ES-I3 (cell line): Measurements from ENCODE around the gene SLC6A11.

Experiments
- H3K36me3 ChIP-seq: 2 replicates; pipeline ENCODE4 v1.6.1; 2013; ENCODE audit warnings: mild to moderate bottlenecking, low read length, control low read depth, moderate library complexity; ENCODE audit not compliant: insufficient read depth
- H3K4me1 ChIP-seq: 2 replicates; pipeline ENCODE4 v1.6.1; 2013; ENCODE audit warnings: mild to moderate bottlenecking, control low read depth, low read length; ENCODE audit not compliant: insufficient read depth
- H3K9ac ChIP-seq: 2 replicates; pipeline ENCODE4 v1.6.1; 2013; ENCODE audit warnings: low read depth, mild to moderate bottlenecking, low read length, moderate library complexity
- H3K9me3 ChIP-seq: 2 replicates; pipeline ENCODE4 v1.6.1; 2013; ENCODE audit warnings: mild to moderate bottlenecking, low read length, moderate library complexity; ENCODE audit not compliant: control insufficient read depth, insufficient read depth

The SLC6A11 gene

GRCh38 chr3:10841100-10841499, 25.1 kb downstream of the SLC6A11 start:
- Histone ChIP-seq H3K9me3 (no peaks in the 10 kb centered on the region), H3K9ac (no peak overlapping the region), H3K36me3 (no peaks in the 10 kb centered on the region), H3K4me1 (no peaks in the 10 kb centered on the region)

DNA sequence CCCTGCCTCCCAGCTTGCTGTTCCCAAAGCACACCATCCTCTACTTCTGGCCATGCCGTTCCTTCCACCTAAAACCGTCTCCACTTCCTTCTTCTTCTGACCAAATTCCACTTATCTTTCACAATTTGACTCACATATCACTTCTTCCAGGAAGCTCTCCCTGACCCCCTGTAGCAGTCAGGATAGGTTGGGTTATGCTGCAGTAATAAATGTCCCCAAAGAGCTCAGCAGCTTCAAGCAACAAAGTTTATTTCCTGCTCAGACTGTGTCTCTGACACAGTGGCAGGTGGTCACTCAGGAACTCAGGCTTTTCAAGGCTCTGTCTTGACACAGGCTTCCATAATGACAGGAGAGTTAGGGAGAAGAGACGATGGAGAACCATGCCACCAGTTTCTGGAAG, 27.4 kb downstream of the SLC6A11 start:
- no peaks in the 10 kb centered on the region for H3K4me1 ChIP-seq

GRCh38 chr3:10845001-10845761, 29.2 kb downstream of the SLC6A11 start:
- Histone ChIP-seq H3K9ac (no peak overlapping the region), H3K9me3 (no peaks in the 10 kb centered on the region), H3K4me1 (no peaks in the 10 kb centered on the region), H3K36me3 (no peaks in the 10 kb centered on the region)

More for the DNA sequence above, 27.4 kb downstream of the SLC6A11 start:
- Histone ChIP-seq H3K36me3 (no peaks in the 10 kb centered on the region), H3K9ac (no peak overlapping the region), H3K9me3 (no peaks in the 10 kb centered on the region)

GRCh38 chr3:10845839-10846656, 30.0 kb downstream of the SLC6A11 start:
- no peaks in the 10 kb centered on the region for H3K4me1 ChIP-seq
- H3K36me3 ChIP-seq, result no peaks in the 10 kb centered on the region
- H3K9me3 ChIP-seq, result no peaks in the 10 kb centered on the region
- no peak overlapping the region for H3K9ac ChIP-seq

DNA sequence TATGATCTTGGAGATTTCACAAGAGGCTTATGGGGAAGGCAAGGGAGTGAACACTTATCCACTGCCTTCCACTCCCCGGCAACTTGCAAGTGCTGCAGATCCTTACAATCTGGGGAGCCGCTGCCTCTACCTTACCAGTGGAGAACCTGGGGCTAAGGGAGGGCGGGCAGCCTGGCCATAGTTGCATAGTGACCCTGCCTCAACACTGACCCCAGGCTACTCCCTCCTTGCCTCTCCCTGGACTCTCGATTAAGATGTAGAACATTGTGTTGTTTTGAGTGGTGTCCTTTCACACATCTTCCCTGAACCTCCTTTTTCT, 30.6 kb downstream of the SLC6A11 start:
- Histone ChIP-seq H3K9me3 (no peaks in the 10 kb centered on the region), H3K9ac (no peak overlapping the region), H3K36me3 (no peaks in the 10 kb centered on the region), H3K4me1 (no peaks in the 10 kb centered on the region)

- H3K36me3 ChIP-seq, result no peaks in the 10 kb centered on the region
- H3K4me1 ChIP-seq, result no peaks in the 10 kb centered on the region
- H3K9ac ChIP-seq, result no peak overlapping the region
- no peaks in the 10 kb centered on the region for H3K9me3 ChIP-seq
Measured at GRCh38 chr3:10848261-10848660, 32.2 kb downstream of the SLC6A11 start.

DNA sequence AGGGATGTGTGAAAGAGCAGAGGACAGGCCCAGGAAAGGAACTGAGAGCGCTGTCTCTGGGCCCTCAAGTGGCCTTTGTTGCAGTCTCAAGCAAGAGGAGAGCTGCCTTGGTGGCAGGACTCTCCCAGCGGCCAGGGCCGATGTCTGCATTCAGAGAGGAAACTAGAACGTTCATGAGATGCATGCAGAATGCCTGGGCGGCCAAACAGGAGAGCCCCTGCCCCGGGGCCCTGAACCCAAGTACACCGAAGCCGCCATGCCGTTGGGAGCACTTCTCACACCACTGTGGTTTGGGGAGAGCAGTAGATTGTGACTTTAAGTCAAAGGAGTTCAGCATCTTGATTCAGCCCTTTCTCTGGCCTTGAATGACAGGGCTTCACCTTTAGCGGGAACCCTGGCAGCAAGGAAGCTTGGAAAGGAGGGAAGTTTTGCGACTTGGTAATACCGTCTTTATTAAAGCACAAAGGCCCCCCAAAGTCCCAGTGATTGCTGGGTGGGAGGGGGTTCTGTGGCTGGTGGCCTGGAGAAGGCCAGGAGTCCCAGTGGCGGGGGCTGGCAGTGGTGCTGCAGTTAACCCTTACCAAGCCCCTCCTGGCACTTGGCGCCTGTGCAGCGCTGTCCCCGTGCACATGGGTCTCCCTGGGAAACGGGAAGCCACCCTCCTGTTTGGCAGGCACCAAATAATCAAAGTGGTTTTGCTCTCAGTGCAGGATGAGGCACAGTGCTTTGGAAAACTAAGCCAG, 36.2 kb downstream of the SLC6A11 start:
- H3K4me1 ChIP-seq, result no peaks in the 10 kb centered on the region
- no peaks in the 10 kb centered on the region for H3K36me3 ChIP-seq
- no peaks in the 10 kb centered on the region for H3K9me3 ChIP-seq
- H3K9ac ChIP-seq, result no peak overlapping the region

GRCh38 chr3:10855083-10855870, 39.2 kb downstream of the SLC6A11 start:
- H3K36me3 ChIP-seq, result no peaks in the 10 kb centered on the region

GRCh38 chr3:10855871-10856662, 40.0 kb downstream of the SLC6A11 start:
- Histone ChIP-seq H3K36me3 (no peaks in the 10 kb centered on the region), H3K9me3 (no peaks in the 10 kb centered on the region), H3K4me1 (no peaks in the 10 kb centered on the region), H3K9ac (no peak overlapping the region)

More at GRCh38 chr3:10855083-10855870, 39.2 kb downstream of the SLC6A11 start:
- H3K9ac ChIP-seq, result no peak overlapping the region
- no peaks in the 10 kb centered on the region for H3K4me1 ChIP-seq
- H3K9me3 ChIP-seq, result no peaks in the 10 kb centered on the region

DNA sequence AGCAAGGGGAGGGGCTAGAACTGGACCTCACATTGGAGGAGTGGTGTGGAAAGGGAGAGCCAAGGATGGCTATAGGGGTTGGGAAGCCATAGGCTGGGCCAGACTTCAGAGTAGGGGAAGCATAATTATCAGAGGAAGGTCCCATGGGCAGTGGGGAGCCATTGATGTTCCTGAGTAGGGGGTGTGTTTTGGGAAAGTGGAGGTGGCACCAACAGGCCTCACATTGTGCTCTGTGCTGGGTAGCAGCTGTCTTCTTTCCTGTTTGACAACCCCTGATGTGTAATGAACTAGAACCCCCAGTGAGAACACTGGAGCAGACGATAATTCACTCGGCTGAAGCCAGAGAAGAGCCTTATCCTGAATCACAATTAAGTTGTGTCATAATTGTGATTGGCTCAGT, 41.2 kb downstream of the SLC6A11 start:
- Histone ChIP-seq H3K4me1 (no peaks in the 10 kb centered on the region), H3K9me3 (no peaks in the 10 kb centered on the region), H3K9ac (no peak overlapping the region), H3K36me3 (no peaks in the 10 kb centered on the region)

DNA sequence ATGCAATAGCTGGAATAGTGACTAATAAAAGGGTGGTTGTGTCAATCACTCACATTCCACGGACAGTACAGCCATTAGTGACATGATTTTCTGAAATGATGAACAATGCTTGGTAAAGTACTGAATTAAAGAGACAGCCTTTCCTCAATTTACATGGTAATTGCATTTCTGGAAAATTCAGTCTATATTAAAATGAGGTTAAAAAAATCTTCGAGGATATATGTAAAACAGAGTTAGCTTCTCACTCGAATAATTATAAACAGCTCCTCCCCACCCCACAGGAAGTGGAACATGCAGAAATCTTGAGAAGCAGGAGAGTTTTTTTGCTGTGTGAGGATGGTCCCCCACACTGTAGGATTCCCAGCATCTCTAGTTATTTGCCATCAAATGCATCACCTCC, 42.1 kb downstream of the SLC6A11 start:
- no peaks in the 10 kb centered on the region for H3K4me1 ChIP-seq
- no peaks in the 10 kb centered on the region for H3K36me3 ChIP-seq
- H3K9ac ChIP-seq, result no peak overlapping the region
- no peaks in the 10 kb centered on the region for H3K9me3 ChIP-seq

DNA sequence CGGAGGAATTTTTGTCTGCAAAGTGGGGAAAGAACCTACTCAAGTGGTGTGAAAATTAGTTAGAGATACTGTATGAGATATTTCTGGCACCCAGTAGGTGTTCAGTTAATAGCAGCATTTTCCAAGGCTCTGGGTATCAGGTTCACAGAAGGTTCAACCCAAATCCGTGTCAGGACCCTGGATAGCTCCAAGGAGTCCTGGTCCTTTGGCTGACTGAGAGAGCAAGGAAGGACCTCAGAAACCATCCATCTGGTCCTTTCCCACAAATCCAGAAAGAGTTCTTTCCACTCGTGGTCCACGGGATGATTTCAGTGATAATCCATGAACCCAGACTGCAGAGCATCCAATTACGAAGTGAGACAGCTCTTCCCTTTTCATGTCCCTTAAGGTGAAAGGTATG, 51.4 kb downstream of the SLC6A11 start:
- no peaks in the 10 kb centered on the region for H3K9me3 ChIP-seq
- no peak overlapping the region for H3K9ac ChIP-seq
- no peaks in the 10 kb centered on the region for H3K4me1 ChIP-seq
- H3K36me3 ChIP-seq, result no peaks in the 10 kb centered on the region

GRCh38 chr3:10869460-10869859, 53.4 kb downstream of the SLC6A11 start:
- Histone ChIP-seq H3K36me3 (no peaks in the 10 kb centered on the region), H3K4me1 (no peaks in the 10 kb centered on the region), H3K9me3 (no peaks in the 10 kb centered on the region), H3K9ac (no peak overlapping the region)
